HCT116 (cell line): ENCODE data around the gene S1PR1. TPM values are rescaled to one million over a fixed set of nuclear protein-coding genes. Genes with fewer than 3 reads are reported as not detected.

ENCODE experiments used
- ATAC-seq: fragments of 200-7000 bp; cut with Tn5 transposase; 2 replicates; pipeline ENCODE4 v1.9.1; 2020; ENCODE audit warnings: mild to moderate bottlenecking, moderate library complexity
- BruUV-seq: library from RNA; stranded (reverse); fragments of 400-500 nt; replicated peaks from 2 replicates; lab custom pipeline; 2021; lab: Mats Ljungman, UMichigan
- CTCF ChIA-PET: fragments of 300-600 bp; sonication (Branson Sonifier 250); formaldehyde crosslinking; loops from one replicate; lab custom pipeline; 2021; ENCODE audit warnings: antibody characterized with exemption; lab: Charles Lee
- POLR2A ChIA-PET: fragments of 300-600, 350-600 bp; sonication (Branson Sonifier 250); formaldehyde crosslinking; loops from one replicate; lab custom pipeline; 2021; ENCODE audit warnings: antibody characterized with exemption; lab: Charles Lee
- RAD21 ChIA-PET, 2 experiments: fragments of 300-600 bp; sonication (Branson Sonifier 250); formaldehyde crosslinking; loops; one replicate each; lab custom pipeline; 2023; ENCODE audit warnings: low total read pairs in 2 of 2; ENCODE audit not compliant: uncharacterized antibody in 2 of 2, unreplicated experiment in 2 of 2, low non-redundant PET in 1 of 2; lab: Charles Lee
- DNase-seq: peaks from one replicate; pipeline ENCODE4 v3.0.0-alpha.2; 2010; ENCODE audit warnings: low read depth, low spot score
- H2AFZ ChIP-seq: fragments of 200-600 bp; shearing (Covaris generic), sonication (generic); 2 replicates; pipeline ENCODE4 v1.6.1; 2017; ENCODE audit warnings: low read depth, mixed run types, mixed read lengths, antibody characterized with exemption, low read length; ENCODE audit not compliant: poor library complexity, severe bottlenecking
- H3K27ac ChIP-seq: 2 replicates; pipeline ENCODE4 v1.5.1; 2012; ENCODE audit warnings: low read depth, low read length
- H3K27me3 ChIP-seq: fragments of 200-600 bp; sonication (generic); 2 replicates; pipeline ENCODE4 v1.6.1; 2016; ENCODE audit warnings: mixed run types, low read length, mixed read lengths; ENCODE audit not compliant: insufficient read depth
- H3K36me3 ChIP-seq, 2 experiments: fragments of 200-500 bp in 1 of 2; fragments of 200-600 bp in 1 of 2; sonication (Bioruptor generic) in 1 of 2; sonication (generic) in 1 of 2; 2 replicates each; pipeline versions ENCODE4 v1.5.1 to v1.6.1; 2014 to 2016; ENCODE audit warnings: low read length in 2 of 2, inconsistent platforms in 1 of 2, mixed read lengths in 1 of 2, mixed run types in 1 of 2; ENCODE audit not compliant: insufficient read depth in 2 of 2, control insufficient read depth in 1 of 2
- H3K4me1 ChIP-seq, 2 experiments: fragments of 200-600 bp in 1 of 2; sonication (generic) in 1 of 2; 2 replicates each; pipeline versions ENCODE4 v1.5.1 to v1.6.1; 2012 to 2017; ENCODE audit warnings: low read length in 2 of 2, inconsistent platforms in 1 of 2, mild to moderate bottlenecking in 1 of 2, mixed read lengths in 1 of 2, mixed run types in 1 of 2, moderate library complexity in 1 of 2; ENCODE audit not compliant: insufficient read depth in 2 of 2, control insufficient read depth in 1 of 2
- H3K4me2 ChIP-seq: fragments of 200-600 bp; sonication (generic); 2 replicates; pipeline ENCODE4 v1.6.1; 2017; ENCODE audit warnings: mixed run types, low read length, mixed read lengths
- H3K4me3 ChIP-seq, 2 experiments: fragments of 200-600 bp in 1 of 2; sonication (generic) in 1 of 2; replicated peaks in 1 of 2; 2 replicates each; pipeline ENCODE4 v1.5.1; 2011 to 2016; ENCODE audit warnings: low read length in 2 of 2, control low read depth in 1 of 2, low read depth in 1 of 2, mild to moderate bottlenecking in 1 of 2, mixed read lengths in 1 of 2, mixed run types in 1 of 2
- H3K79me2 ChIP-seq: fragments of 200-600 bp; sonication (generic); 2 replicates; pipeline ENCODE4 v1.6.1; 2017; ENCODE audit warnings: mild to moderate bottlenecking, mixed run types, low read length, moderate library complexity, mixed read lengths; ENCODE audit not compliant: insufficient read depth
- H3K9ac ChIP-seq: fragments of 200-600 bp; sonication (generic); 2 replicates; pipeline ENCODE4 v1.6.1; 2016; ENCODE audit warnings: low read length, mixed read lengths
- H3K9me2 ChIP-seq: fragments of 200-600 bp; sonication (generic), shearing (Covaris generic); 2 replicates; pipeline ENCODE4 v1.6.1; 2017; ENCODE audit warnings: mixed run types, mild to moderate bottlenecking, moderate library complexity; ENCODE audit not compliant: insufficient read depth
- H3K9me3 ChIP-seq, 2 experiments: fragments of 200-500 bp in 1 of 2; fragments of 200-600 bp in 1 of 2; sonication (Bioruptor generic) in 1 of 2; sonication (generic) in 1 of 2; 2 replicates each; pipeline ENCODE4 v1.6.1; 2014 to 2017; ENCODE audit warnings: low read length in 2 of 2, mixed read lengths in 2 of 2, inconsistent platforms in 1 of 2, low read depth in 1 of 2, mild to moderate bottlenecking in 1 of 2, mixed run types in 1 of 2, moderate library complexity in 1 of 2; ENCODE audit not compliant: control insufficient read depth in 1 of 2, insufficient read depth in 1 of 2
- H4K20me1 ChIP-seq: fragments of 200-600 bp; sonication (generic), shearing (Covaris generic); 2 replicates; pipeline ENCODE4 v1.6.1; 2017; ENCODE audit warnings: mixed run types, mild to moderate bottlenecking, moderate library complexity; ENCODE audit not compliant: insufficient read depth
- ATF3 ChIP-seq: IDR thresholded peaks from 2 replicates; pipeline ENCODE4 v1.6.1; 2012
- CBX3 ChIP-seq: IDR thresholded peaks from 2 replicates; pipeline ENCODE4 v1.6.1; 2012; ENCODE audit warnings: low read depth
- CEBPB ChIP-seq: IDR thresholded peaks from 2 replicates; pipeline ENCODE4 v1.6.1; 2012; ENCODE audit warnings: low read depth
- CTCF ChIP-seq, 3 experiments: fragments of 200-600 bp in 1 of 3; sonication (generic) in 1 of 3; IDR thresholded peaks in 2 of 3; conservative IDR thresholded peaks in 1 of 3; 2 replicates each; pipeline ENCODE4 v1.5.1; 2012 to 2017; ENCODE audit warnings: low read depth in 2 of 3, low read length in 2 of 3, antibody characterized with exemption in 1 of 3, borderline replicate concordance in 1 of 3, control low read depth in 1 of 3, mild to moderate bottlenecking in 1 of 3, mixed read lengths in 1 of 3, mixed run types in 1 of 3, moderate library complexity in 1 of 3; ENCODE audit not compliant: insufficient read depth in 1 of 3
- EGR1 ChIP-seq: IDR thresholded peaks from 2 replicates; pipeline ENCODE4 v1.6.1; 2012; ENCODE audit warnings: low read depth
- ELF1 ChIP-seq: IDR thresholded peaks from 2 replicates; pipeline ENCODE4 v1.6.1; 2012; ENCODE audit warnings: low read depth, borderline replicate concordance
- EZH2phosphoT487 ChIP-seq: fragments of 200-600 bp; IDR thresholded peaks from 2 replicates; pipeline ENCODE4 v1.6.1; 2018; ENCODE audit warnings: antibody characterized with exemption, borderline replicate concordance
- FOSL1 ChIP-seq: IDR thresholded peaks from 2 replicates; pipeline ENCODE4 v1.6.1; 2012; ENCODE audit warnings: low read depth
- JUND ChIP-seq: IDR thresholded peaks from 2 replicates; pipeline ENCODE4 v1.6.1; 2012
- MAX ChIP-seq: IDR thresholded peaks from 2 replicates; pipeline ENCODE4 v1.6.1; 2012
- POLR2A ChIP-seq: IDR thresholded peaks from 2 replicates; pipeline ENCODE4 v1.7.0; 2011; ENCODE audit warnings: borderline replicate concordance; ENCODE audit not compliant: insufficient read depth, insufficient read length; ENCODE audit errors: extremely low read depth
- POLR2AphosphoS5 ChIP-seq: IDR thresholded peaks from 2 replicates; pipeline ENCODE4 v1.6.1; 2011; ENCODE audit warnings: mild to moderate bottlenecking, low read depth, low read length, moderate library complexity
- RAD21 ChIP-seq: IDR thresholded peaks from 2 replicates; pipeline ENCODE4 v1.6.1; 2012; ENCODE audit warnings: low read depth, mild to moderate bottlenecking
- SIN3A ChIP-seq: IDR thresholded peaks from 2 replicates; pipeline ENCODE4 v1.6.1; 2012; ENCODE audit warnings: low read depth
- SRF ChIP-seq: IDR thresholded peaks from 2 replicates; pipeline ENCODE4 v1.6.1; 2012; ENCODE audit warnings: low read depth
- YY1 ChIP-seq: IDR thresholded peaks from 2 replicates; pipeline ENCODE4 v1.6.1; 2011; ENCODE audit warnings: low read length, low read depth, moderate library complexity, mild to moderate bottlenecking; ENCODE audit not compliant: insufficient replicate concordance; ENCODE audit errors: extremely low read depth
- ZBTB33 ChIP-seq: IDR thresholded peaks from 2 replicates; pipeline ENCODE4 v1.6.1; 2011; ENCODE audit warnings: mild to moderate bottlenecking, low read length, moderate library complexity; ENCODE audit not compliant: insufficient replicate concordance; ENCODE audit errors: extremely low read depth
- ZFX ChIP-seq: fragments of 450-650 bp; IDR thresholded peaks from 2 replicates; pipeline ENCODE4 v1.6.1; 2017
- intact Hi-C: fragments of 100-400 bp; cut with micrococcal nuclease; formaldehyde crosslinking; loops from 2 replicates; pipeline ENCODE4 v1.10.0; 2022
- total RNA-seq: library from RNA; stranded (reverse); gene quantifications from one replicate; pipeline ENCODE4 v1.2.1, GENCODE V29; 2021; ENCODE audit not compliant: unreplicated experiment
- TF ChIP-seq, protein P1 (sequence below): IDR thresholded peaks from 2 replicates; pipeline ENCODE4 v1.6.1; 2012; ENCODE audit warnings: low read depth

The S1PR1 gene
- total RNA-seq, 1 experiment from 2014 or later, result 0.61 TPM

DNA sequence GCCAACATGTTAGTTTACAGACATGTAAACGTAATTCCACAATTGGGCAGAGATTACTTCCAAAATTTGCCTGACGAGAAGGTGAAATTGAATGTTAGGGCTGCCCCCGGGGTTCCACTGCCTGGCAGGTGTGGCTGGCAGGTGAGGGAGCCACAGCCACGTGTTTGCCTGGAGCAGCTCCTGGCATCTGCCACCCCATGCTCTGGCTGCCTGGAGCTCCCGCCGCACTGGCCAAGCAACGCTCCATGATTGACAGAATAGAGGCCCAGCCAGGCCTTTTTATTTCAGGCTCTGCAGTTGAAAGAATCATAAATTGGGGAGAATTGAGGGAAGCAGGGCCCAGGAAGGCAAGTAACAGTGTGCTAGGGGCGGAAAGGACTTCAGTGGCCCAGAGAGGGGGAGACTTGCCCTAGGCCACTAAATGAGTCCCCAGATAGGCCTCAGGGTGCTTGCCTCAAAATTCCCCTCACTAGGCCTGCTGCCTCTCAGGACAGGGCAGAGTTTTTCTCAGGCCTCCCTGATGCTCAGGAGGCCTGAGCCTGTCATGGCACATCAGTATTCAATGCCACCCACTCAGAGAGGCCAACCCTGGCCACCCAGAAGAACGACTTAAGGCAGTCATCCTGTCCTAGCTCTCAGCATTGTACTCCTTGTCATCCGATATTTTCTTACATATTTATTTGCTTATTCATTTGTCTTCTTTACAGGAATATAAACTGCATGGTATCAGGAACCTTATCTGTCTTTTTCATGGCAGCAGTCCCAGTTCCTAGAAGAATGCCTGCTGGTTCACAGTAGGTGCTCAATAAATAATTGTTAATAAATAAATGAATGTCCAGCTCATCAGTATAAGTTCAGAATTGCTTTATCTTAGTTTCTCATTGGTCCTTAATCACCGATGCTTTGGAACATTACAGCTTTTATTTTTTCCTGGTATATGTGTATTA lies 16.6 kb upstream of the S1PR1 start:
- Histone ChIP-seq H3K4me1 (no peaks in the 10 kb centered on the region), H4K20me1 (no peaks in the 10 kb centered on the region), H3K36me3 (no peaks in the 10 kb centered on the region), H3K27me3 (no peaks in the 10 kb centered on the region), H3K9me3 (no peaks in the 10 kb centered on the region), H3K4me3 (no peak overlapping the region), H3K79me2 (no peaks in the 10 kb centered on the region)
- no peak for DNase-seq
- RAD21 ChIA-PET, result no interaction called here
- CTCF ChIA-PET, result interaction anchor here (1.8 kb wide), 1 partner anchor 19 kb away, joined by 7 read pairs; no protein-coding TSS in a partner anchor
- intact Hi-C loops, result no loop called here
- TF ChIP-seq ELF1 (no peak), JUND (no peak), CBX3 (no peak), EZH2phosphoT487 (no peak), MAX (no peak), CTCF (IDR thresholded peaks at IDR 0.05 in 2 of 3, conservative IDR thresholded peaks at IDR 0.05 in 1 of 3; ENCODE audit: borderline replicate concordance in 1 of 3, insufficient read depth in 1 of 3, low read depth in 2 of 3, low read length in 2 of 3) (no peak), SIN3A (no peak), CEBPB (no peak), RAD21 (no peak), ZFX (no peak), ZBTB33 (no peak), POLR2AphosphoS5 (no peak), YY1 (no peak), ATF3 (no peak), SRF (no peak), POLR2A (no peak), FOSL1 (no peak), EGR1 (no peak)
- TF ChIP-seq, protein P1, sequence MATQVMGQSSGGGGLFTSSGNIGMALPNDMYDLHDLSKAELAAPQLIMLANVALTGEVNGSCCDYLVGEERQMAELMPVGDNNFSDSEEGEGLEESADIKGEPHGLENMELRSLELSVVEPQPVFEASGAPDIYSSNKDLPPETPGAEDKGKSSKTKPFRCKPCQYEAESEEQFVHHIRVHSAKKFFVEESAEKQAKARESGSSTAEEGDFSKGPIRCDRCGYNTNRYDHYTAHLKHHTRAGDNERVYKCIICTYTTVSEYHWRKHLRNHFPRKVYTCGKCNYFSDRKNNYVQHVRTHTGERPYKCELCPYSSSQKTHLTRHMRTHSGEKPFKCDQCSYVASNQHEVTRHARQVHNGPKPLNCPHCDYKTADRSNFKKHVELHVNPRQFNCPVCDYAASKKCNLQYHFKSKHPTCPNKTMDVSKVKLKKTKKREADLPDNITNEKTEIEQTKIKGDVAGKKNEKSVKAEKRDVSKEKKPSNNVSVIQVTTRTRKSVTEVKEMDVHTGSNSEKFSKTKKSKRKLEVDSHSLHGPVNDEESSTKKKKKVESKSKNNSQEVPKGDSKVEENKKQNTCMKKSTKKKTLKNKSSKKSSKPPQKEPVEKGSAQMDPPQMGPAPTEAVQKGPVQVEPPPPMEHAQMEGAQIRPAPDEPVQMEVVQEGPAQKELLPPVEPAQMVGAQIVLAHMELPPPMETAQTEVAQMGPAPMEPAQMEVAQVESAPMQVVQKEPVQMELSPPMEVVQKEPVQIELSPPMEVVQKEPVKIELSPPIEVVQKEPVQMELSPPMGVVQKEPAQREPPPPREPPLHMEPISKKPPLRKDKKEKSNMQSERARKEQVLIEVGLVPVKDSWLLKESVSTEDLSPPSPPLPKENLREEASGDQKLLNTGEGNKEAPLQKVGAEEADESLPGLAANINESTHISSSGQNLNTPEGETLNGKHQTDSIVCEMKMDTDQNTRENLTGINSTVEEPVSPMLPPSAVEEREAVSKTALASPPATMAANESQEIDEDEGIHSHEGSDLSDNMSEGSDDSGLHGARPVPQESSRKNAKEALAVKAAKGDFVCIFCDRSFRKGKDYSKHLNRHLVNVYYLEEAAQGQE, result no peak
- TF ChIP-seq, all 23 proteins: peak for 0
- no peaks in the 10 kb centered on the region for H3K9me2 ChIP-seq
- H3K4me2 ChIP-seq, result no peak overlapping the region
- ATAC-seq, result no peak
- no peak overlapping the region for H3K27ac ChIP-seq
- BruUV-seq, result no TSS peak
- POLR2A ChIA-PET, result no interaction called here
- H3K9ac ChIP-seq, result no peak overlapping the region
- H2AFZ ChIP-seq, result no peak overlapping the region
